Astrocyte of the cerebellum (primary cell): ENCODE measurements around the gene TMEM204.

ENCODE experiments used
- DNase-seq: peaks from one replicate; pipeline ENCODE4 v3.0.0-alpha.2; 2011; ENCODE audit warnings: low read depth
- H3K4me3 ChIP-seq: 2 replicates; pipeline ENCODE4 v1.5.1; 2011; ENCODE audit warnings: mild to moderate bottlenecking, low read depth, low read length, moderate library complexity
- in situ Hi-C: cut with HindIII; loops from 2 replicates; pipeline ENCODE4 v1.10.0; 2017; ENCODE audit warnings: low sequenced_read_pairs
- TF ChIP-seq, protein P1 (sequence below): IDR thresholded peaks from 2 replicates; pipeline ENCODE4 v1.5.1; 2012; ENCODE audit warnings: low read length, low read depth, moderate library complexity, mild to moderate bottlenecking; ENCODE audit errors: missing control alignments

Gene TMEM204

DNA sequence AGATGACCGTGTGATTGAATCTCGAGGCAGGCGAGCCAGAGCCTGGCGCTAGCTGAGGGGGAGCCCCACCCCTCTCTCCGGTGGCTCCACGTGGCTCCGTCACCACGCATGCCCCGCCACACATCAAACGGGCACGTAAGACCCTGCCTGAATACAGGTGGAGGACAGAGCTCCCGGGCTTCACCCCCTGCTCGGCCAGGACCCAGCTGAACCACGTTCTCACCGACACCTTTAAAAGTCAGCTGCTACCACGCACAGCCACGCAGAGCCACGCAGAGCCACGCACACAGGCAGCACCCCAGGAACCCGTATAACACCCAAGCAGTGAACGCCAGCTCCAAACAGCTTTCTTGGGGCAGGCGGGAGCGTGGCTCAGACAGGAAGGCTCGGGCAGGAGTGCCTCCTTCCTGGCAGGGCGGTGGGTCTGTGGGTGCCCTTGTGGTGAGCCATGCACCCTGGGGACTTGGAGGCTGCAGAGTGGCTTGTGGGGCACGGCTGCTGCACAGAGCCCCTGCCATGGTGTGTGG is 4.4 kb downstream of the TMEM204 start:
- DNase-seq = no peak
- TF ChIP-seq, protein P1, sequence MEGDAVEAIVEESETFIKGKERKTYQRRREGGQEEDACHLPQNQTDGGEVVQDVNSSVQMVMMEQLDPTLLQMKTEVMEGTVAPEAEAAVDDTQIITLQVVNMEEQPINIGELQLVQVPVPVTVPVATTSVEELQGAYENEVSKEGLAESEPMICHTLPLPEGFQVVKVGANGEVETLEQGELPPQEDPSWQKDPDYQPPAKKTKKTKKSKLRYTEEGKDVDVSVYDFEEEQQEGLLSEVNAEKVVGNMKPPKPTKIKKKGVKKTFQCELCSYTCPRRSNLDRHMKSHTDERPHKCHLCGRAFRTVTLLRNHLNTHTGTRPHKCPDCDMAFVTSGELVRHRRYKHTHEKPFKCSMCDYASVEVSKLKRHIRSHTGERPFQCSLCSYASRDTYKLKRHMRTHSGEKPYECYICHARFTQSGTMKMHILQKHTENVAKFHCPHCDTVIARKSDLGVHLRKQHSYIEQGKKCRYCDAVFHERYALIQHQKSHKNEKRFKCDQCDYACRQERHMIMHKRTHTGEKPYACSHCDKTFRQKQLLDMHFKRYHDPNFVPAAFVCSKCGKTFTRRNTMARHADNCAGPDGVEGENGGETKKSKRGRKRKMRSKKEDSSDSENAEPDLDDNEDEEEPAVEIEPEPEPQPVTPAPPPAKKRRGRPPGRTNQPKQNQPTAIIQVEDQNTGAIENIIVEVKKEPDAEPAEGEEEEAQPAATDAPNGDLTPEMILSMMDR = no peak
- no peak overlapping the region for H3K4me3 ChIP-seq
- in situ Hi-C loops = no loop called here

DNA sequence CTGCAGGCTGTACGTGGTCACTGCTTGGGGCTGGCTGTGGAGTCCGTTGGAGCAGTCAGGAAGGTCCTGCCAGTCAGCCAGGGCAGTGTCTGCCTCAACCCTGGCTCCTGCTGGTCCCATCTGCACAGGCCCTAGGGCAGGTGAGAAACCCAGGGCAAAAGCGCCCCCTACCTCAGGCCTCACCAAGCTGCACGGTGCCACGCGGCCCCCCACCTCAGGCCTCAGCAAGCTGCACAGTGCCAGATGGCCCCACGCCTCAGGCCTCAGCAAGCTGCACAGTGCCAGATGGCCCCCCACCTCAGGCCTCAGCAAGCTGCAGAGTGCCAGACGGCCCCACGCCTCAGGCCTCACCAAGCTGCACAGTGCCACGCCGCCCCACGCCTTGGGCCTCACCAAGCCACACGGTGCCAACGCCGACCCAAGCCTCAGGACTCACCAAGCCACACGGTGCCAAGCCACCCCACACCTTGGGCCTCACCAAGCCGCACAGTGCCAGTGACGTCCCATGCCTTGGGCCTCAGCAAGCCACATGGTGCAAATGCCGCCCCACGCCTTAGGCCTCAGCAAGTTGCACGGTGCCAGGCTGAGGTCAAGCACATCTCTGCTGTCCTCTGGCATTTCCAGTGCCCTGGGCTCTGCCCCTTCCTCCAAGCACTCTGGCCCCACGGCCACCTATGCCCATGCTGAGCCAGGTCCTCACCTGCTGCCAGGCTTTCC is 5.5 kb downstream of the TMEM204 start:
- in situ Hi-C loops = no loop called here
- DNase-seq = no peak
- no peak overlapping the region for H3K4me3 ChIP-seq
- TF ChIP-seq, protein P1 = no peak

DNA sequence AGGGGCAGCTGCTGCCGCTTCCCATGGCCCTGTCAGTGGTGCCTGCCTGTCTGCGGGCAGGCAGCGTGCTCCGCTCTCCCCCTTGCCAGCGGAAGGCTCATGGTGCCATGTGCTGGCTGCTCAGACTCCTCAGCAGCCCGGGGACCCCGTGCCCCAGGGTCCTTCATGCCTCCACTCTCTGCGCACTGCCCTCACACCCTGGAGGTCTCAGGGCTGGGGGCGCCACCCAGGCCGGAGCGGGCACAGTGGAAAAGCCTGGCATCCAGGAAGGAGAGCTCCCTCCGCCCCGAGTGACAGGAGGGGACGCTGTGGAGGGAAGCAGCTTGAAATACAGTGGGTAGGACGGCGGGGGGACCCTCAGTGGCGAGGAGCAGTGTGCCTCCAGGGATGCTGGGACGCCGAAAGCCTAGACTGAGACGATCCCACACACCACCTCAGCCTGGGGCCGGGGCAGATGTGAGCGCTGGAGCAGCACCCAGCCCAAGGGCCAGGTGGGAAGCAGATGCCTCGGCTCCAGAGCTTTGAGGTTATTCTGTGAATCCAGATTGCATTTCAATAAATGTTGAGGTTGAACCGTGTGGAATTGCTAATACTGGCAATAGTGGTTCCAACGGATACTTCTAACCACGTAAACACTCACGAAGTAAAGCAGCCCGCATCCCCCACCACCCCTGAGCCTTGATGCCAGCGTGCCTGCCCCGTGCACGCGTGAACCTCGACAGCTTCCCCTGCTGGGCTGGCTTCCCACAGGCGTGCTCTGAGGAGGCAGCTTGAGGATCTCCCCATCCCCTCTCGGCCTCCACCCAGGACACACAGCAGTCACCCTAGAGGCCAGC is 6.5 kb downstream of the TMEM204 start:
- no peak for DNase-seq
- TF ChIP-seq, protein P1 = no peak
- H3K4me3 ChIP-seq = no peak overlapping the region
- in situ Hi-C loops = no loop called here

DNA sequence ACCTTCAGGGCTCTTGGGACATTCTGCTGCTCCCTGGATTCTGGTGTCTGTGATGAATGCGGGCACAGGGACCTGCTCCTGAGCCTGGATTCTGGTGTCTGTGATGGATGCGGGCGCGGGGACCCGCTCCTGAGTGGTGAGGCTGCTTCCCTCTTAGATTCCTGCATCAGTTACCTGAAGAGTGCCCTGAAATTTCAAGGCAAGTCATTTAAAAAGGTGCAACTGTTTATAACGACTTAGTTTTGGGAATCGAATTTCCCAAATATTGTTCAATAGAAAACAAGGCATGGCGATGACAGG is 7.0 kb downstream of the TMEM204 start:
- TF ChIP-seq, protein P1 = no peak
- H3K4me3 ChIP-seq = no peak overlapping the region
- in situ Hi-C loops = no loop called here
- no peak for DNase-seq

DNA sequence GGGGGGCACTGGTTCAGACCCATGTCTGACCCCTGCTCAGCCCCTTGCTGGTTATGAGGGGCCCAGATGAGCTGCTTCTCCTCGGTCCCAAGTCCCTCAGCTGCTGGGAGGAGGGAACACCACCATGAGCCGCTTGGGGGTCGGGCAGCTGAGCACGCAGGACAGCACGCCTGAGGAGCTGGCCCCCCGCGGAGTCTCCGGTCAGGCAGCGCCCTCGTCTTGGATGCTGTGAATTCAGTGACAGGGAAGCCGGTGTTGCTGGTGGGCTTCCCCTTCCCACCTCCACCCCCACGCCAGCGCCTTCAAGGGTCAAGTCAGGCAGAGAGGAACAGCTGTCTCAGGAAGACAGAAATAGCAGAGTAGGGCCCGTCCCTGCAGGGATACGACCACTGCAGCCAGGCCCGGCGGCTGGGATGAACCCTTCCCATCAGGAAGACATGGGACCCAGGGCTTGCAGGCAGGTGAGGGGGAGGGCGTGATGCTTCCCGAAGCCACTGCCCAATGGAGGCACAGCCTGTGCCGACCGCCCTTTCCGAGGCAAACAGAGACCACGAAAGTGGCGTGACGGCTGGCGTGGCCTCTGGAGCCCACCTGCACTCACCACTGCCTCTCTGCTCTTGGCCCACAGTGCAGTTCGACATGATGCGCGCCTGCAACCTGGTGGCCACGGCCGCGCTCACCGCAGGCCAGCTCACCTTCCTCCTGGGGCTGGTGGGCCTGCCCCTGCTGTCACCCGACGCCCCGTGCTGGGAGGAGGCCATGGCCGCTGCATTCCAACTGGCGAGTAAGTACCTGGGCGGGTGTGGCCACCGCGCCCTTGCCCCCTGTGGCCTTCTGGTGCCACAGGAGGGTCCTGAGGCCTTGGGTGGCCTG is 8.1 kb downstream of the TMEM204 start:
- in situ Hi-C loops = no loop called here
- no peak overlapping the region for H3K4me3 ChIP-seq

DNA sequence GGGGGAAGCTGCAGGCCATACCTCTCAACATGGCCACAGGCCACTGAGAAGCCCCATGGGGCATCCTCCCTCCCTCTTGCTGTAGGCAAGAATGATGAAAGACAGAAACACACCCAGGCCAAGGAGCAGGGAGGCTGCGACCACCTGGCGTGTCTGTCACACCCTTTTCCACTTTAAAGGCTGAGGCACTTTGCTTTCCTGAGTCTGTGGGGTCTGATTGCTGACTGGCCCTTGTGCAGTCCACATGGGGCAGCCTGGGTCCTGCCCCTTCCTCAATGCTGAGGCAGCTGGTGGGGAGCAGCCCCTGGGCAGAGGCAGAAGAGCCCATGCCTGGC is 8.7 kb downstream of the TMEM204 start:
- DNase-seq = no peak
- no peak overlapping the region for H3K4me3 ChIP-seq
- TF ChIP-seq, protein P1 = no peak
- in situ Hi-C loops = no loop called here

More for the DNA sequence above, 8.1 kb downstream of the TMEM204 start:
- DNase-seq = no peak
- TF ChIP-seq, protein P1 = no peak
